HK-2 (cell line): ENCODE measurements around the gene RHBDD3.

Source experiments
- DNase-seq: peaks from one replicate; pipeline ENCODE4 v3.0.0-alpha.2; 2018; ENCODE audit not compliant: unreplicated experiment

Gene RHBDD3

GRCh38 chr22:29216873-29217666 is 50.7 kb downstream of the RHBDD3 start:
- DNase-seq: no peak

GRCh38 chr22:29216011-29216872 is 51.5 kb downstream of the RHBDD3 start:
- no peak for DNase-seq

GRCh38 chr22:29215012-29215860 is 52.5 kb downstream of the RHBDD3 start:
- DNase-seq: no peak

GRCh38 chr22:29214232-29214631 is 53.5 kb downstream of the RHBDD3 start:
- no peak for DNase-seq

- DNase-seq: no peak
These were observed 54.3 kb downstream of the RHBDD3 start for GRCh38 chr22:29213493-29213892.

- no peak for DNase-seq
These were observed 55.0 kb downstream of the RHBDD3 start for GRCh38 chr22:29212743-29213142.

GRCh38 chr22:29211466-29211865 is 56.3 kb downstream of the RHBDD3 start:
- no peak for DNase-seq

GRCh38 chr22:29211066-29211465 is 56.7 kb downstream of the RHBDD3 start:
- no peak for DNase-seq
